ENCODE measurements around the gene PARP1.
"Not testable (repeated sequence)": the region's sequence is repeated elsewhere in the genome, so short reads cannot be mapped to it uniquely, and the experiment has no call there.

GRCh38 chr1:226340111-226340510 lies 67.8 kb downstream of the PARP1 start:
- TF ChIP-seq, protein P1, sequence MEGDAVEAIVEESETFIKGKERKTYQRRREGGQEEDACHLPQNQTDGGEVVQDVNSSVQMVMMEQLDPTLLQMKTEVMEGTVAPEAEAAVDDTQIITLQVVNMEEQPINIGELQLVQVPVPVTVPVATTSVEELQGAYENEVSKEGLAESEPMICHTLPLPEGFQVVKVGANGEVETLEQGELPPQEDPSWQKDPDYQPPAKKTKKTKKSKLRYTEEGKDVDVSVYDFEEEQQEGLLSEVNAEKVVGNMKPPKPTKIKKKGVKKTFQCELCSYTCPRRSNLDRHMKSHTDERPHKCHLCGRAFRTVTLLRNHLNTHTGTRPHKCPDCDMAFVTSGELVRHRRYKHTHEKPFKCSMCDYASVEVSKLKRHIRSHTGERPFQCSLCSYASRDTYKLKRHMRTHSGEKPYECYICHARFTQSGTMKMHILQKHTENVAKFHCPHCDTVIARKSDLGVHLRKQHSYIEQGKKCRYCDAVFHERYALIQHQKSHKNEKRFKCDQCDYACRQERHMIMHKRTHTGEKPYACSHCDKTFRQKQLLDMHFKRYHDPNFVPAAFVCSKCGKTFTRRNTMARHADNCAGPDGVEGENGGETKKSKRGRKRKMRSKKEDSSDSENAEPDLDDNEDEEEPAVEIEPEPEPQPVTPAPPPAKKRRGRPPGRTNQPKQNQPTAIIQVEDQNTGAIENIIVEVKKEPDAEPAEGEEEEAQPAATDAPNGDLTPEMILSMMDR (IDR thresholded peaks at IDR 0.05), result not testable (repeated sequence)
- TF ChIP-seq POLR2A (IDR thresholded peaks at IDR 0.05), result not testable (repeated sequence)
